RPMI7951 (cell line): ENCODE data around the gene NINJ1. TPM values are rescaled to one million over a fixed set of nuclear protein-coding genes. Genes with fewer than 3 reads are reported as not detected.
A peak's percentile ranks its signal among the peaks of the same experiment; 100 is the strongest.
"Not testable (repeated sequence)": the region's sequence is repeated elsewhere in the genome, so short reads cannot be mapped to it uniquely, and the experiment has no call there.

Experiments
- DNase-seq: peaks from one replicate; pipeline ENCODE4 v3.0.0-alpha.2; 2012; ENCODE audit warnings: low read depth
- total RNA-seq: library from RNA; depleted of rRNA; stranded (reverse); fragments of >200 nt; shearing (Covaris generic); gene quantifications from 2 replicates; pipeline ENCODE4 v1.2.3, GENCODE V29; 2014

Gene NINJ1
- total RNA-seq, 1 experiment from 2014 or later, result 56.2 TPM

DNA sequence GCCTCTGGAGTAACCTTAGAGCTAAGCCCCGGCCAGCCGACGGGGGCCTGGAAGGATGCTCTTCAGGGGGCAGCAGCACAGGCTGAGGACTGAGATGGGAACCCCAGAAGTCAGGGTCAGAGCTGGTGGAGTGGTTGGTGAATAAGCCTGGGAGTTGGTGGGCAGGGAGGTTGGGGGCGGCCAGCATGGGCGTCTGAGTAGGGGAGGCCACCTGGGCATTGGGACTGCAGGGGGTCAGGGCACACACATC, 14.4 kb downstream of the NINJ1 start:
- no peak for DNase-seq

GRCh38 chr9:93118863-93119702, 15.0 kb downstream of the NINJ1 start:
- no peak for DNase-seq

- DNase-seq, result no peak
Observed at GRCh38 chr9:93117924-93118862, 15.9 kb downstream of the NINJ1 start.

DNA sequence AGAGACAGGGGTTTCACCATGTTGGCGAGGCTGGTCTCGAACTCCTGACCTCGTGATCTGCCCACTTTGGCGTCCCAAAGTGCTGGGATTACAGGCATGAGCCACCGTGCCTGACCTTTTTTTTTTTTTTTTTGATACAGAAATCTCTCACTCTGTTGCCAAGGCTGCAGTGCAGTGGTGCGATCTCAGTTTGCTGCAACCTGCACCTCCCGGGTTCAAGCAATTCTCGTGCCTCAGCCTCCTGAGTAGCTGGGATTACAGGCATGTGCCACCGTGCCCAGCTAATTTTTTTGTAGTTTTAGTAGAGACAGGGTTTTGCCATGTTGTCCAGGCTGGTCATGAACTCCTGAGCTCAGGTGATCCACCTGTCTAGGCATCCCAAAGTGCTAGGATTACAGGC, 16.5 kb downstream of the NINJ1 start:
- DNase-seq, result not testable (repeated sequence)

GRCh38 chr9:93116072-93116961, 17.7 kb downstream of the NINJ1 start:
- peak; percentile 66 for DNase-seq

GRCh38 chr9:93115486-93116071, 18.5 kb downstream of the NINJ1 start:
- DNase-seq, result no peak

DNA sequence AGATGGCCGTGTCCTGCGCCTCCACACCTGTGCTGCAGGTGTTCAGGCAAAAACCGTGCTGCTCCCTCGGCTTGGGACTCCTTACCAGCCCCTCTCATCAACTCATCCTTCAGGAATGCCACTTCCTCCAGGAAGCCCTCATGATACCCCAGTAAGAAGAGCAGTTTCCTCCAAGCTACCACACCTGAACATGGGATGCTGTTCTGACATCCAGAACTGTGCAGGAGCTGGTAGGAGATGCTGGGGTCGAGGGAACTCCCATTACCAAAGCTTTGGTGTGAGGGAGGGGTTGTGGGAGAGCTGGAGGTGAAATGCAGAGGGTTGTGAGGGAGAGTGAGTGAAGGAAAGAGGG, 19.1 kb downstream of the NINJ1 start:
- no peak for DNase-seq

DNA sequence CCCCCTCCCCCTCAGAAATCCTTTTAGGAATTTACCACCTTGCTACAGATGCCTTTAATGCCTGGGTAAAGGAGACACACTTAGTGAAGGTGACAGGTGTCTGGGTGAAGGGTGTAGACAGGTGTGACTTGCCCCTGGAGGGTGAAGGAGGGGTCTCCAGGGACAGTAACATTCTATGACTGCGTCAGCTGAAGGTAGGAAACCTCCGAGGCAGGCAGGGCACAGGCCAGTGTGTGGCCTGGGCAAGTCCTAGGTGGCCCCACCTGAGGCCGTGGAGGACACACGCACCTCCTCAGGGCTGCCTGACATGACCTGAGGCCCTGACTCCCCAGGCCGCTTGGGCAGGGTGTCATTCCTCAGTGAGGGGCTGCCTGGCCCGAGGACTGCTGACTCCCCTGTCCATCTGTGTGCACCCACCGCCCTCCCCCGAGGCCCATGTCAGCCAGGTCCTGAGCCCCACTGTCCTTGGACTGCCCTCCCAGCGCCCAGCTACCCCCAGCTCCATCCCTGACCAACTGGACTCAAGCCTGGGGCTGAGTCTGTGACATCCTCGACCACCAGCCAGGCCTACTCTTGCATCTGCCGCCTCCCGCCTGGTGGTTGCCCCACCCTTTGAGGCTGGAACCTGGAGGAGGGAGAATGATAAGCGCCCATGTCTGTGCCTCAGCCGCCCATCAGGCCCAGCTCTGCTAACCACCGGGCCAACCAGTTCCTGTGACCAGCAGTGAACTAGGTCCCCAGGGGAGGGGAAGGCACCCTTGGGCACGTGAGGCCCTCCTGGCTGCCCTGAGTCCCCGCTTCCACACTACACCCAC, 19.7 kb downstream of the NINJ1 start:
- no peak for DNase-seq

DNA sequence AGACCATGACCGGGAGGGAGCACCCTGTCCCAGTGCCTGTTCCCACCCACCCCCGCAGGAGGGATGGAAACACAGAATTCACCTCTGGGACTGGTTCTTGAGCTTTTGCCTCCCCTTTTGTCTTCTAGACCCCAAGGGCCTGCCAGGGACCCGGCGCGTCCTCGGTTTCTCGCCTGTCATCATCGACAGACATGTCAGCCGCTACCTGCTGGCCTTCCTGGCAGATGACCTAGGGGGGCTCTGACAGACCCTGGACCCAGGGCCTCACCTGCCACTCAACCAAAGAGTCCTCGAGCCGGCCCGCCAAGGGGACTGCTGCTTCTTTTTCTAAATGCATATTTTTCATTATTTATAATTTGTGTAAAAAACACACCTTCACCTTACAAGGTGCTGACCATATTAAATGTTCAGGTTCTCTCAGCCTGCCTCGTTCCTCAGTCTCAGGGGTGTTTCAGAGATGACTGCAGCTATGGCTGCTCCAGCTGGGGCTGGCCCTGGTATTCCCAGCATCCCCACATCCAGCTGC, 21.1 kb downstream of the NINJ1 start:
- no peak for DNase-seq

GRCh38 chr9:93112116-93112863, 21.8 kb downstream of the NINJ1 start:
- no peak for DNase-seq

DNA sequence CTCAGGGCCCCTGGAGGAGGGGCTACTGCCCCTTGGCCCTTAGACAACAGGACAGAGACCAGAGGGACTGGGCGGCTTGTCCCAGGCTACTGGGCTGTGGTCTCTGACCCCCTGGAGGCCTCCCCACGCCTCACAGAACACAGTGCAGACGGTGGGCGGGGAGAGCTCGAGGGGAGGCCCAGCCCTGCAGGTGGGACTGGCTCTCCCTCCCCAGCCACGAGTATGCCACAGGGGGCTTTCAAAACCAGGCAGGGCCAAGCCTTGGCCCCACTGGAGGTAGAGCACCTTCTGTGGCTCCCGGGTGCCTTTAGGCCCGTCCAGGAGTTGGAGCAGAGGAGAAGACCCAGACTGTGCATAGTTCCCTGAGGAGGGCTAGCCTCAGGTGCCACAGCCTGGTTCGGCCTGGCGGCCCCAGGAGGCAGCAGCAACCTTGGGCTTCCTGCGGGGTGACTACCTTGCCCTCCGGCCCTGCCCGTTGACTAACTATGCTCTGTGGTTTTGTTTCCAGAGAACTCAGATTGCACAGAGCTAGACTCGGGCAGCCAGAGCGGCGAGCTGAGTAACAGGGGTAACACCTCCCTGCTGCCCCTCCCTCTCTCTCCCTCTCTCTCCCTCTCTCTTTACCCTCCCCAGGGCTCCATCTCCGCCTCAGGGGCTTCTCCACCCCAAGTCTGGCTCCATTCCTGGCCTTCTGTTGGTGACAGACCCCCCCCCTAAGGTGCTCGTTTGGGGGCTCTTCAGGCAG, 22.5 kb downstream of the NINJ1 start:
- peak; percentile 89 for DNase-seq

DNA sequence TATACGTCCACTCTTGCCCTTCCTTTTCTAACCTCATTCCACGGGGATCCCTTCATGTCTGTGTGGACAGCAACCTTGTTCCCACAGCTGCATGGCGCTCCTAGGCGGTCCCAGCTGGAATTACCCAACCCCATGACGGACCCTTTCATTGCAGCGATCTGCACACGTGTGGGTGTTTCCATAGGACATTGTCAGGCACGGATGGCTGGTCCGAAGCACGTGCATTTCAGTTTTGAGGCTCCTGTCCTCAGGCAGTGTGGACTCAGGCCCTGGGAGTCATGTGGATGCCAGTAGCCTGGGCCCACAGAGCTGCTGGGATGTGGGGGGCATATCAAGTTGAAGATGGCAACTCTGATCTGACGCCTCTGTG, 23.1 kb downstream of the NINJ1 start:
- DNase-seq, result no peak

DNA sequence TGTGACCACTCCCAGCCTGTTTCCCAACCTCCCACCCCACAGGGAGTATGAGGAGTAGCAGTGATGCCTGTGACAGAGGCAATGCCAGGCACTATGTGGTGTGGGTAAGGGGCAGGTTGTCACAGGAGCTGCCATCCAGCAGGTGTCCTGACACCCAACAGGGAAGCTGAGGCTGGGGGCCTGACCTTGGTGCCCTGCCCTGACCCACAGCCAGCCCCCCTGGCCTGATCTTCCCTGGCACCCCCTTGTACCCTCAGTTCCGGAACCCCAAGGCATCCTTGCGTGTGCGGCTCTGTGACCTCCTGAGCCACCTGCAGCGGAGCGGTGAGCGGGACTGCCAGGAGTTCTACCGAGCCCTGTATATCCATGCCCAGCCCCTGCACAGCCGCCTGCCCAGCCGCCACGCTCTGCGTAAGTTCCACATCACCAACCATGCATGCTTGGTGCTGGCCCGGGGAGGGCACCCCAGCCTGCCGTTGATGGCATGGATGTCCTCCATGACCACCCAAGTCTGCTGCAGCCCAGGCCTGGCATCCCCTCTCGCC, 23.7 kb downstream of the NINJ1 start:
- no peak for DNase-seq

DNA sequence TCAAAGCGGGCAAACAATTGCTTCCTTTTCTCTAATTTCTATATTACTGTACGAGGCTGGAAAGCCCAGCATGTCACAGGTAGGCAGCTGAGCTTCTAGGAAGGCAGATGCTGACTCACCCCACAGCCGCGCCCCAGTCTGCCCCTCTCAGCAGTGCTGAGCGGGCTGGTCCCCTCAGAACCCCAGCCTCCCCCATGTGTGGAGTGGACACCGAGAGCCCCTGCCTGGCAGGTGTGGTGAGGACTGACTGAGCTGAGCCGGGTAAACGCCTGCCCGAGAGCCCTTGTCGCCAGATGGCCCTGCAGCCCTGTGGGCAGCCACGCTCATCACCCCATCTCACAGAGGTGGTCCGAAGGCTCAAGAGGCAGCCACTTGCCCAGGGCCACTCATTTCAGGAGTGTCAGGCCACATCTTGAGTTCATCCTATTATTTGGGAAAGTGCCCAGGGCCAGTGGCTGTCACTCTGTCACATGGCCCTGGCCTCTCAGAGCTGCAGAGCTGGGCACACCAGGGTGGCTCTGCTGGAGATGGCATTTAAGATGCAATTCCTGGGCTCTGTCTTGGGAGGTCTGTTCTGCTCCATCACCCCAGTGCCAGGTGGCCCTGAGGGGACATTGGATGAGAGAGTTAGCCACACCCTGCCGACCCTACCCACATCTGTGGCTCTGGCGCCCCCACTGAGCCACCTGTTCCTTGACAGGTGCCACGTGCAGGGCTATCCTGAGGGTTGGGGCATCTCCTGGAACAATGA, 25.6 kb downstream of the NINJ1 start:
- no peak for DNase-seq

DNA sequence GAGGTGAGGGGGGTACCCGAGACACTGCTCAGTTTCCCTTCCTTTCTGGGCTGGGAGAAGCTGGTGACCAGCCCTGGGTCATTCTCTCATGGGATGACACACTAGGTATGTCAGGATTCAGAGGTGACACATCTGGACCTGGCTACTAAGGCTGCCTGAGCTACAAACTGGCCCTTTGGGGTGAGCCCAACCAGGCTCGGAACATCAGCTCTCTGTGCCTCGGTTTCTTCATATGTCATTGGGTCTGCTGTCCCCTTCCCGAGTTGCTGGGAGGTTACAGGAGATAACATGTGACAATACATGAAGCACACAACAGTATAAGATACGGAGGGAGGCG, 26.3 kb downstream of the NINJ1 start:
- DNase-seq, result no peak

DNA sequence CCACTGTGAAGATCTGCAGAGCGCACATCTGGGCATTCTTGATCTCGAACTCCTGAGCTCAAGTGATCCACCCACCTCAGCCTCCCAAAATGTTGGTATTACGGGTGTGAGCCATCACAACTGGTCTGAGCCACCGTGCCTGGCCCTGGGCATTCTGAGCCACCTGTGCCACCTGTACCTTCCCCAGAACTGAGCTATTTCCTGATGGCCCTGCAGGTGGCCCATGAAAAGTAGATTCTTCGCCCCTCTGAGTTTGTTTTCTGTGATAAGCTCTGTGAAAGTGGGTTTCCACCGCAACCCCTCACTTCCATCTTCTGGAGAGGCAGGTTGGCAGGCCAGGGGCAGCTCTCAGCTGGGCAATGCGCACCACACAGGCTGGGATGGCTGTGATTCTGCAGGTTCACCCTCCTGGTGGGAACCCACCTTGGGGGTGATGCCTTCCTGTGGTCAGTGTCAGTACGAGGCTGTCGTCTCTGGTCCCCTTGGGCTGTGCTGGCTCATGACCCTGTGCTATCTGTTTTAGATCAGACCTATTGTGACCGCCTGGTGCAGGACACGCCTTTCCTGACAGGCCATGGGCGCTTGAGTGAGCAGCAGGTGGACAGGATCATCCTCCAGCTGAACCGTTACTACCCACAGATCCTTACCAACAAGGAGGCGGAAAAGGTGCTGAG, 26.8 kb downstream of the NINJ1 start:
- DNase-seq, result no peak

DNA sequence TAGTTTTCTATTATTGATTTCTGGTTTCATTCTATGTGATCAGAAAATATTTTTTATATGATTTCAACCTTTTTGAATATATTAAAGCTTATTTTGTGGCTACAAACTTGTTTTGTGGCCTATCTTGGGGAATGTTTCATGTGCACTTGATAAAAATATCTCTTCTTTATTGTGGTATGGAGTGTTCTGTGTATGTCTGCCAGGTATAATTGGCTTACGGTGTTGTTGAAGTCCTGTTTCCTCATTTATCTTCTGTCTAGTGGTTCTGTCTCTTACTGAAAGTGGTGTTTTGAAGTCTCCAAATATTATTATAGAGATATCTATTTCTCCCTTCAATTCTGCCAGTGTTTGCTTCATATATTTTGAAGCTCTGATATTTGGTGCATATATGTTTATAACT, 28.4 kb downstream of the NINJ1 start:
- DNase-seq, result no peak

DNA sequence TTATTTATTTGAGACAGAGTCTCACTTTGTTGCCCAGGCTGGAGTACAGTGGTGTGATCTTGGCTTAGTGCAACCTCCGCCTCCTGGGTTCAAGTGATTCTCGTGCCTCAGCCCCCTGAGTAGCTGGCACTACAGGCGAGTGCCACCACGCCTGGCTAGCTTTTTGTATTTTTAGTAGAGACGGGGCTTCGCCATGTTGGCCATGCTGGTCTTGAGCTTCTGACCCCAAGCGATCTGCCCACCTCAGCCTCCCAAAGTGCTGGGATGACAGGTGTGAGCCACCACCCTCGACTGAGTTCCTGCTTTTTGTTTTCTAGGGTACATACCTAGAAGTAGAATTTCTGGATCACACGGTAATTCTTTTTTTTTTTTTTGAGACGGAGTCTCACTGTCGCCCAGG, 33.0 kb downstream of the NINJ1 start:
- not testable (repeated sequence) for DNase-seq
